HG02970 (cell line): ENCODE measurements around the gene DENND1A.

Source experiments
- ATAC-seq: cut with Tn5 transposase; IDR thresholded peaks from one replicate; pipeline ENCODE4 v1.9.1; 2021; ENCODE audit warnings: mild to moderate bottlenecking, moderate library complexity, moderate number of reproducible peaks; ENCODE audit not compliant: unreplicated experiment, low FRiP score

The DENND1A gene

GRCh38 chr9:123597048-123597447 is 332.9 kb downstream of the DENND1A start:
- ATAC-seq, result no peak

- ATAC-seq, result no peak
Measured at GRCh38 chr9:123591283-123591682, 338.6 kb downstream of the DENND1A start.

- ATAC-seq, result no peak
Measured at GRCh38 chr9:123590499-123590898, 339.4 kb downstream of the DENND1A start.

GRCh38 chr9:123589361-123590239 is 340.3 kb downstream of the DENND1A start:
- ATAC-seq, result no peak

GRCh38 chr9:123586275-123586674 is 343.7 kb downstream of the DENND1A start:
- no peak for ATAC-seq

- no peak for ATAC-seq
Measured at GRCh38 chr9:123584202-123585176, 345.4 kb downstream of the DENND1A start.

GRCh38 chr9:123583646-123584045 is 346.3 kb downstream of the DENND1A start:
- no peak for ATAC-seq

GRCh38 chr9:123571240-123571639 is 358.7 kb downstream of the DENND1A start:
- ATAC-seq, result no peak

GRCh38 chr9:123568691-123569688 is 360.9 kb downstream of the DENND1A start:
- no peak for ATAC-seq

GRCh38 chr9:123567013-123567412 is 362.9 kb downstream of the DENND1A start:
- no peak for ATAC-seq

GRCh38 chr9:123564652-123565051 is 365.3 kb downstream of the DENND1A start:
- ATAC-seq, result no peak

GRCh38 chr9:123562844-123563346 is 367.0 kb downstream of the DENND1A start:
- no peak for ATAC-seq

GRCh38 chr9:123561046-123561445 is 368.9 kb downstream of the DENND1A start:
- ATAC-seq, result no peak

GRCh38 chr9:123556464-123557435 is 373.2 kb downstream of the DENND1A start:
- ATAC-seq, result no peak

GRCh38 chr9:123555646-123556045 is 374.3 kb downstream of the DENND1A start:
- ATAC-seq, result no peak

- ATAC-seq, result no peak
Measured at GRCh38 chr9:123552530-123552929, 377.4 kb downstream of the DENND1A start.

GRCh38 chr9:123551734-123552133 is 378.2 kb downstream of the DENND1A start:
- no peak for ATAC-seq

GRCh38 chr9:123550797-123551196 is 379.1 kb downstream of the DENND1A start:
- no peak for ATAC-seq

- no peak for ATAC-seq
Measured at GRCh38 chr9:123550012-123550411, 379.9 kb downstream of the DENND1A start.
